Activated B cell treated with CpG ODN at 0.5 μM for 24 hours (primary cell): Measurements from ENCODE around the gene ADAMTS15. TPM values are rescaled to one million over a fixed set of nuclear protein-coding genes. Genes with fewer than 3 reads are reported as not detected.

ENCODE experiments used
- ATAC-seq: fragments of 200-7000 bp; cut with Tn5 transposase; one replicate; pipeline ENCODE4 v1.10.0; 2021; ENCODE audit warnings: low read depth, mild to moderate bottlenecking, moderate library complexity
- CTCF ChIA-PET: fragments of 350-600 bp; sonication (Branson Sonifier 250); formaldehyde crosslinking; loops from one replicate; lab custom pipeline; 2021; ENCODE audit warnings: antibody characterized with exemption; lab: Charles Lee
- POLR2A ChIA-PET: fragments of 350-600 bp; sonication (Branson Sonifier 250); formaldehyde crosslinking; loops from one replicate; lab custom pipeline; 2021; ENCODE audit warnings: antibody characterized with exemption; lab: Charles Lee
- DNase-seq: peaks from one replicate; pipeline ENCODE4 v3.0.0; 2022
- H3K27ac Mint-ChIP-seq: one replicate; pipeline ENCODE4 v1.8.0; 2020; ENCODE audit warnings: mixed read lengths
- H3K27me3 Mint-ChIP-seq: one replicate; pipeline ENCODE4 v1.8.0; 2021; ENCODE audit warnings: mixed read lengths
- H3K36me3 Mint-ChIP-seq: one replicate; pipeline ENCODE4 v1.8.0; 2021; ENCODE audit warnings: low read depth, mixed read lengths
- H3K4me1 Mint-ChIP-seq: one replicate; pipeline ENCODE4 v1.8.0; 2021; ENCODE audit warnings: mixed read lengths
- H3K4me3 Mint-ChIP-seq: one replicate; pipeline ENCODE4 v1.8.0; 2020; ENCODE audit warnings: mild to moderate bottlenecking, mixed read lengths
- H3K9me3 Mint-ChIP-seq: one replicate; pipeline ENCODE4 v1.8.0; 2020; ENCODE audit warnings: mixed read lengths
- CTCF ChIP-seq: fragments of 200-600 bp; IDR thresholded peaks from one replicate; pipeline ENCODE4 v1.8.0; 2022; ENCODE audit warnings: antibody characterized with exemption, mild to moderate bottlenecking
- intact Hi-C: fragments of 100-400 bp; cut with micrococcal nuclease; formaldehyde crosslinking; loops from one replicate; pipeline ENCODE4 v1.15.1; 2024
- total RNA-seq: library from RNA; stranded (reverse); gene quantifications from 2 replicates; pipeline ENCODE4 v1.2.3, GENCODE V29; 2022

Gene ADAMTS15
- total RNA-seq, 1 donor from 2014 or later, result not detected

- ChIA-PET POLR2A (no interaction called here), CTCF (no interaction called here)
- H3K27ac Mint-ChIP-seq, result no peak overlapping the region
- H3K4me1 Mint-ChIP-seq, result no peaks in the 10 kb centered on the region
- H3K4me3 Mint-ChIP-seq, result no peak overlapping the region
- DNase-seq (no peak), ATAC-seq (no peak)
- no peak for TF ChIP-seq CTCF
- H3K27me3 Mint-ChIP-seq, result no peaks in the 10 kb centered on the region
- no peaks in the 10 kb centered on the region for H3K36me3 Mint-ChIP-seq
- H3K9me3 Mint-ChIP-seq, result no peaks in the 10 kb centered on the region
- intact Hi-C loops, result no loop called here
These were observed 41.3 kb downstream of the ADAMTS15 start for GRCh38 chr11:130489716-130490115.

- intact Hi-C loops, result no loop called here
- ChIA-PET CTCF (no interaction called here), POLR2A (no interaction called here)
- Mint-ChIP-seq H3K9me3 (no peaks in the 10 kb centered on the region), H3K27ac (no peak overlapping the region), H3K4me1 (no peaks in the 10 kb centered on the region), H3K36me3 (no peaks in the 10 kb centered on the region), H3K4me3 (no peak overlapping the region), H3K27me3 (no peaks in the 10 kb centered on the region)
- TF ChIP-seq CTCF, result no peak
- DNase-seq (no peak), ATAC-seq (no peak)
These were observed 42.4 kb downstream of the ADAMTS15 start for GRCh38 chr11:130490682-130491449.

GRCh38 chr11:130498181-130498580, 49.7 kb downstream of the ADAMTS15 start:
- peaks cover 4% of the 10 kb centered on the region for H3K9me3 Mint-ChIP-seq
- no peak for TF ChIP-seq CTCF
- H3K27me3 Mint-ChIP-seq, result peaks cover 3% of the 10 kb centered on the region
- ChIA-PET CTCF (no interaction called here), POLR2A (no interaction called here)
- intact Hi-C loops, result no loop called here
- ATAC-seq (no peak), DNase-seq (no peak)
- no peaks in the 10 kb centered on the region for H3K4me1 Mint-ChIP-seq
- H3K4me3 Mint-ChIP-seq, result no peak overlapping the region
- no peaks in the 10 kb centered on the region for H3K36me3 Mint-ChIP-seq
- no peak overlapping the region for H3K27ac Mint-ChIP-seq

GRCh38 chr11:130499828-130500227, 51.4 kb downstream of the ADAMTS15 start:
- POLR2A ChIA-PET, result no interaction called here

GRCh38 chr11:130504317-130504716, 55.9 kb downstream of the ADAMTS15 start:
- ATAC-seq (no peak), DNase-seq (no peak)
- ChIA-PET POLR2A (no interaction called here), CTCF (no interaction called here)
- Mint-ChIP-seq H3K27me3 (peaks cover 7% of the 10 kb centered on the region), H3K36me3 (no peaks in the 10 kb centered on the region), H3K27ac (no peak overlapping the region), H3K4me3 (no peak overlapping the region), H3K4me1 (no peaks in the 10 kb centered on the region), H3K9me3 (peaks cover 30% of the 10 kb centered on the region)
- no peak for TF ChIP-seq CTCF
- intact Hi-C loops, result no loop called here

More at GRCh38 chr11:130499828-130500227, 51.4 kb downstream of the ADAMTS15 start:
- DNase-seq (no peak), ATAC-seq (no peak)
- Mint-ChIP-seq H3K4me1 (no peaks in the 10 kb centered on the region), H3K27ac (no peak overlapping the region), H3K36me3 (no peaks in the 10 kb centered on the region), H3K4me3 (no peak overlapping the region), H3K9me3 (peaks cover 15% of the 10 kb centered on the region), H3K27me3 (peaks cover 9% of the 10 kb centered on the region)
- intact Hi-C loops, result no loop called here
- no peak for TF ChIP-seq CTCF
- CTCF ChIA-PET, result no interaction called here
